ENCODE measurements around the gene MAP1B. TPM values are rescaled to one million over a fixed set of nuclear protein-coding genes. Genes with fewer than 3 reads are reported as not detected.
A peak's percentile ranks its signal among the peaks of the same experiment; 100 is the strongest.

The MAP1B gene
- total RNA-seq, 1 donor from 2014 or later, result 58.6 TPM

DNA sequence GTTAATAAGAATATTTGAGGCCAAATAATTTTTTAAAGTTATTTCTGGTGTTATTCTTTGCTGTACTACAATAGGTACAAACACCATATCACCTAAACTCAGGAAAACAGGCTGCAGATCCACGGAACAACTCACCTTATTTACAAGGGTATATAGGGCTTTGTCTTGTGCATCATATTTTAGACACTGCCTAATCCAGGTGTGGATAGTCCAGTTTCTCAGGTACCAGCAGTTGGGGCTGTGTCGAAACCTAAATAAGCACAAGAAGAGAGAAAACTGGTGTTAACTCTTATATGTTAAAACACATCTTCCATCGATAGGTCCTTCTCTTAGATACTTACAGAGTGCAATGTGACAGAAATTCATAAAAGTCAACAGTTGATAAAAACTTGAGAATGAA is 130.6 kb downstream of the MAP1B start:
- peaks cover 7% of the 10 kb centered on the region for H3K36me3 Mint-ChIP-seq (ENCODE audit: insufficient read depth)
- H3K27ac Mint-ChIP-seq, result no peak overlapping the region
- H3K4me1 Mint-ChIP-seq (ENCODE audit: low read depth), result peaks cover 20% of the 10 kb centered on the region
- TF ChIP-seq CTCF (IDR thresholded peaks at IDR 0.05; ENCODE audit: unreplicated experiment), result no peak
- no peak overlapping the region for H3K4me3 Mint-ChIP-seq (ENCODE audit: low read depth)
- H3K27me3 Mint-ChIP-seq, result peaks cover 7% of the 10 kb centered on the region
- H3K9me3 Mint-ChIP-seq (ENCODE audit: low read depth), result no peaks in the 10 kb centered on the region
- no peak for DNase-seq (ENCODE audit: low spot score, unreplicated experiment)

DNA sequence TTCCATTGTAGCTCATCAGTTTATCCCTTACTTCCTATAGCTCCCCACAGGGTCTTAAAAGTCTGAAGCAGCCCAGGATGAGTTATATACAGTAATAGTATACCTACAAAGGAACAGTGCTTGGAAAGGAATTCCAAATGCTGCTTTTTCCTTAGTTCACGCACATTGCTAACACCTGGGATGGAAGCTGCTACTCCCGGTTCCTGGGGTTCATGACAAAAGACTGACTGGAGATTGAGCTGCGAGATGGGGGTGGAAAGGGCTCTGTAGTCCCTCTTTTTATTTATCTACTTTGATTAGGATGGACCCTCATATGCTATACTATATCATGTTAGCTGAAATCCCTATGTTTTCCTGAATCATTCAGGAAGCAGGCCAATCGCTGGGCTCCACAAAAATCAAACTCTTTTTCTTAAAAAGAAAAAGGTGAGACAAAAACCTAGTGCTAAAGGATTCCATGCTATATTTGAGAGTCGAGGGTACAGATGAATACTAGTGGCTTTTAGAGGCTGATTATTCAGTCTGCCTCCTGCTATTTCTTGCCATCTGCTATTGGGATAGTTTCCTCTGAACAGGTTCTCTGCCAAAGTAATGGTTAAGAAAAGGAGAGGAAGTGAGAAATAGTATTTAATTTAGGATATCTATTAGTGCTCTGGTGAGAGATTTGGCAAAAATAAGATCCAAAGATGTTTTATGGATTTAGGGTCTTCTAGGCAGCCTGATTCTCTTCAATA is 131.6 kb downstream of the MAP1B start:
- H3K9me3 Mint-ChIP-seq (ENCODE audit: low read depth), result no peaks in the 10 kb centered on the region
- no peak for TF ChIP-seq CTCF (IDR thresholded peaks at IDR 0.05; ENCODE audit: unreplicated experiment)
- no peak overlapping the region for H3K4me3 Mint-ChIP-seq (ENCODE audit: low read depth)
- H3K27ac Mint-ChIP-seq, result no peak overlapping the region
- H3K36me3 Mint-ChIP-seq (ENCODE audit: insufficient read depth), result peaks cover 7% of the 10 kb centered on the region
- no peak for DNase-seq (ENCODE audit: low spot score, unreplicated experiment)
- H3K27me3 Mint-ChIP-seq, result peaks cover 7% of the 10 kb centered on the region
- H3K4me1 Mint-ChIP-seq (ENCODE audit: low read depth), result peaks cover 23% of the 10 kb centered on the region

- Mint-ChIP-seq H3K36me3 (ENCODE audit: insufficient read depth) (peaks cover 6% of the 10 kb centered on the region), H3K4me1 (ENCODE audit: low read depth) (peaks cover 31% of the 10 kb centered on the region), H3K4me3 (ENCODE audit: low read depth) (no peak overlapping the region), H3K9me3 (ENCODE audit: low read depth) (no peaks in the 10 kb centered on the region), H3K27ac (peak overlapping the region; percentile 89), H3K27me3 (peaks cover 10% of the 10 kb centered on the region)
- DNase-seq (ENCODE audit: low spot score, unreplicated experiment), result peak; percentile 45
- TF ChIP-seq CTCF (IDR thresholded peaks at IDR 0.05; ENCODE audit: unreplicated experiment), result no peak
These were observed 134.2 kb downstream of the MAP1B start for GRCh38 chr5:72241346-72242003.

DNA sequence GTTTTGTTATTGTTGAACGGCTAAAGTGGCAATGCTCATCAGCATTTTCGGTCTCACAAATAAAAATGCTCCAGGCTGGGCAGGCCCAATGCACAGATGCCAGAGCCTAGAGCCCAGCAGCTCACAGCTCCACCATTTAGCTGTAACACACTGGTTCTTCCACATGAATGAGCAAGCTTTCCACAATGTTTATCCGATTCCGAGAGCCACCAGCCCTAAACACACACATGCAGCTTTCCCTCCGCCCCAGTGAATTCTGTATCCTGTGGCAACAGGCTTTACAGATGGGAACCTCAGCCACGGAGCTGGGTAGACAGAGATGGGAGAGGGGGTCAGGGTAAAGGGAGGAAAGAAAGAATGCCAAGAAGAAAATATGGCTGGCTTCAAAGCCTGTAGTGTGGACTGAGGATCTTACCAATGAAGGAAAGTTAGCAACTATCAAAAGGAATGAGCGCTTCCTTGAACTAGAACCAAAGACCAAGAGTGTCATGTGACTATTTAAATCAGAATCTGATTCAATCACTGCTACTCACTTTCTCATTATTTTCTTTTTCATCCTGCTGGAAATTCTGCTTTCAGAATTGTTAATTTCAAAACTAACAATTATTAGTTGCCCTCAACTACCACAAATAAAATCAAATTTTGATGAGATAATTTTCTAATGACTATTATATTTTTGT is 135.7 kb downstream of the MAP1B start:
- Mint-ChIP-seq H3K9me3 (ENCODE audit: low read depth) (no peaks in the 10 kb centered on the region), H3K36me3 (ENCODE audit: insufficient read depth) (no peaks in the 10 kb centered on the region), H3K27me3 (peaks cover 10% of the 10 kb centered on the region), H3K4me1 (ENCODE audit: low read depth) (peaks cover 31% of the 10 kb centered on the region), H3K27ac (peak overlapping the region; percentile 50), H3K4me3 (ENCODE audit: low read depth) (no peak overlapping the region)
- no peak for DNase-seq (ENCODE audit: low spot score, unreplicated experiment)
- no peak for TF ChIP-seq CTCF (IDR thresholded peaks at IDR 0.05; ENCODE audit: unreplicated experiment)

GRCh38 chr5:72243706-72244105 is 136.4 kb downstream of the MAP1B start:
- Mint-ChIP-seq H3K27me3 (peaks cover 8% of the 10 kb centered on the region), H3K4me1 (ENCODE audit: low read depth) (peaks cover 31% of the 10 kb centered on the region), H3K27ac (no peak overlapping the region), H3K9me3 (ENCODE audit: low read depth) (no peaks in the 10 kb centered on the region), H3K4me3 (ENCODE audit: low read depth) (no peak overlapping the region), H3K36me3 (ENCODE audit: insufficient read depth) (no peaks in the 10 kb centered on the region)
- no peak for DNase-seq (ENCODE audit: low spot score, unreplicated experiment)
- no peak for TF ChIP-seq CTCF (IDR thresholded peaks at IDR 0.05; ENCODE audit: unreplicated experiment)

Data from progenitor cell of endocrine pancreas (in vitro differentiated cells).